HG03039 (cell line): ENCODE measurements around the gene RBM47.
"Not testable (repeated sequence)": the region's sequence is repeated elsewhere in the genome, so short reads cannot be mapped to it uniquely, and the experiment has no call there.

Experiments used
- ATAC-seq: cut with Tn5 transposase; IDR thresholded peaks from one replicate; pipeline ENCODE4 v1.9.1; 2021; ENCODE audit warnings: mild to moderate bottlenecking, moderate library complexity; ENCODE audit not compliant: unreplicated experiment

RBM47 gene

DNA sequence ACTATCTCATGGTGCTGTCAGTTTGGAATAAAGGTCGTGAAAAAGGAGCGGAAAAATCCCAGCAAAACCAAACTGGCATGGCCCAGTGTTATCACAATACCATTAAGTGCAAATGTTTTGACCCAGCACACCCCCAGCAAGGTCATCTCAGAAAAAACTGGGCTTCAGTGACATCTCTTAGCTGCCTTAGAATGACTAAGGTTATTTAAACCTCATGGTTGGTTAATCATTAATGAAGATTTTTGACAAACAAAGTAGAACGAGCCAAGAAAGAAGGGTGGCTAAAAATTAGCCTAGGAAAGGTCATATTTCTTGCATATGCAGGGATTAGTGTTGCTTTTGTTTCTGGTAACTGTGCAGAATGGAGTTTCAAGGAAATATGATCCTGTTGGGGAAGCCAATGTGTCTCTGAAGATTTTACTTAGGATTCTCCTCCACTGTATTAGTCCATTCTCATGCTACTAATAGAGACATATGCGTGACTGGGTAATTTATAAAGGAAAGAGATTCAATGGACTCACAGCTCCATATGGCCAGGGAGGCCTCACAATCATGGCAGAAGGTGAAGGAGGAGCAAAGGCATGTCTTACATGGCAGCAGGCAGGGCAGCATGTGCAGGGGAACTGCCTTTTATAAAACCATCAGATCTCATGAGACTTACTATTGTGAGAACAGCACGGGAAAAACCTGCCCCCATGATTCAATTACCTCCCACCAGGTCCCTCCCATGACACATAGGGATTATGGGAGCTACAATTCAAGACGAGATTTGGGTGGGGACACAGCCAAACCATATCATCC is 211.0 kb downstream of the RBM47 start:
- ATAC-seq = no peak

DNA sequence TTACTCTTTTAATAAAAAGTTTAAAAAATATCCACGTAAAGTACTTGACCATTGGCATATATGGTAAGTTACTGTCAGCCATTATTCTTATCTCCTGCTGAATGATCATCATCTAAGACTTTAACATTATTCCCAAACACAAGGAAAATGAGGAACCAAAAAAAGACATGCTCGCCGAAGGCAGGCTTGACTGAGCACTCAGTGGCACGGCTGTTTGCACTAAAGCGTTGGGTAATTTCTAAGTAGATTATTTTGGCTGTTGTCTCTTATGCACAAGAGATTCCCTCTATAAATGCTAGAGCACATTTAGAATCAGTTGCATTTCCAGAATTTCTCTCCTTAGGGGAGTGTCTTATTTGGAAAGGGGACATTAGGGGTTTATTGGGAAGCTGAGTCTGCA is 211.7 kb downstream of the RBM47 start:
- no peak for ATAC-seq

DNA sequence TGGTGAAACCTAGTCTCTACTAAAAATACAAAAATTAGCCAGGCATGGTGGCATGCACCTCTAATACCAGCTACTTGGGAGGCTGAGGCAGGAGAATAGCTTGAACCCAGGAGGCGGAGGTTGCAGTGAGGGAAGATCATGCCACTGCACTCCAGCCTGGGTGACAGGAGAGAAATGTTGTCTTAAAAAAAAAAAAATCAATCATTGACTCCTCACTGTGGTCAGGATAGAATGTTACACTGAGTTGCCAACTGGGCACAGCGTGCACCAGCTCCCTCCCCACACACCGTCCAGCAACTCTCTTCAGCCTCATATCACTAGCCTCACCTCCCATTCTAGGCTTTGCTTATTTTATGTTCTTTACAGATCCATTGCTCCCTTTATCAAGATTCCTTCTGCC is 215.0 kb downstream of the RBM47 start:
- no peak for ATAC-seq

DNA sequence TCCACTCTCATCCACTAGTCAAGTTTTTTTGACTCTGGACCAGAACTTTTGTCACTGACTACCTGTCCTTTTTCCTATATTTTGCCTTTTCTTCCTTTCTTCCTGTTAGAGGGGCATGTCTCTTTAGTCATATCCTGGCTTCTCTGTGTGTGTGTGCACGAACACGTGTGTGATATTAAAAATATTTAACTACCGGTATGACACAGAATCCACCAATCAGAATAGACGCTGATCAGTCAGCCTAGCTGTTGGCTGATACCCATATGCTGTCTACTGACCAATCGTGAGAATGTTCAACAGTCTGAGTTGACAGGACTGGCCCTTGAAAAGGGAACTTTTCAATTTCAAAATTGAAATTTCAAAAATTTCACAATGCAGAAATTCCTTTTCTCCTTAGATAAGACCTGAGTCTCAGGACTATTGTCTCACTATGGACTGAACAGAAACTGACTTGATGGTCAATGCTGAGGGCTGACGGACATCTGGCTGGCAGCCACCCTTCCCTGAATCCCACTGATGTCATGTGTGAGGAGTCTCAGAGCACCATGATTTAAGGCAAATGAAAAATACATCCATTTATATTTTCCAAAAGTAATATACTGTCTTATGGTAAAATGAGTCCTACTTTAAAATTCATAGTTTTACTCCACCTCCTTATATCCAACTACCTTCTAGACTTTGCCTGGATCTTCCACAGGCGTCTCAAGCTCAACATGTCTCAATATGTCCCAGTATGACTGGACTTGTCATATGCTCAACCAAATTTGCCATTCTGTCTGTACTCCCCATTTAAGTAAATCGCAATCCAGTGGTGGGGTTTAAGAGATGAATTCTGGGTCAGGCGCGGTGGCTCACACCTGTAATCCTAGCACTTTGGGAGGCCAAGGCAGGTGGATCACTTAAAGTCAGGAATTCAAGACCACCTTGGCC is 216.5 kb downstream of the RBM47 start:
- no peak for ATAC-seq

DNA sequence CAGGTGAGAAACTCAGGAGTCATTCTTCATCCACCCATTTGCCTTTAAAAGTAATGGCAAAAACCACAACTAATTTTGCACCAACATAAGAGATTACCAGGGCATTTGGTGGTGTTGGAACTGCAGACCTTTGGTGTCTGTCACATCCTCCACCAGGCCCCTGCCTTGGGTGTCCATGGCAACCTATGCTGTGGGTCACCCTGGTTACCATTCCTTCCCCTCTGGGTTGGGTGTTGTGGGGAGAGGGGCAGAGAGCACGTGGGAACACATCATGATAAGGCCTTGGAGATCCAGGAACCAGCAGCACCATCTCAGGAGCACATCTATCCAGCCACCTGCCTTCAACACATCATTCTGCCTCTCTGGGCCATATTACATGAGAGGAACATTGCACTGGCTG is 217.3 kb downstream of the RBM47 start:
- no peak for ATAC-seq

DNA sequence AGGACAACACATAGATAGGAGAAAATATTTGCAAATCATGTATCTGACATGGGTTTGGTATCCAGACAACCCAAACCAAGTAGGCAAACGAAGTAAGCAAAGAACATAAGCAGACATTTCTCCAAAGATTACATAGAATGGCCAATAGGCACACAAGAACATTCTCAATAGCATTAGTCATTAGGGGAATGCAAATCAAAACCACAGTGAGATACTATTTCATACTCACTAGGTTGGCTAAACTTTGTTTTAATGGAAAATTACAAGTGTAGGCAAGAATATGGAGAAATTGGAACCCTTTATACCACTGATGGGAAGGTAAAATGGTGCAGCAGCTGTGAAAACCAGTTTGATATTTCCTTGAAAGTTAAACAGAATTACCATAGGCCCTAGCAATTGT is 219.8 kb downstream of the RBM47 start:
- ATAC-seq = no peak

DNA sequence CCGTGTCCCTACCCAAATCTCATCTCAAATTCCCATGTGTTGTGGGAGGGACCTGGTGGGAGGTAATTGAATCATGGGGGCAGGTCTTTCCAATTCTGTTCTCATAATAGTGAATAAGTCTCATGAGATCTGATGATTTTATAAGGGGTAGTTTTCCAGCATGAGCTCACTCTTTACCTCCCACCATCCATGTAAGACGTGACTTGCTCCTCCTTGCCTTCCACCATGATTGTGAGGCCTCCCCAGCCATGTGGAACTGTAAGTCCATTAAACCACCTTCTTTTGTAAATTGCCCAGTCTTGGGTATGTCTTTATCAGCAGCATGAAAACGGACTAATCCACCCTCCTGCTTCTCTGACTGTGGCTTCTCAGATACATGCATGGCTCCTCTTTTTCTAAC is 222.2 kb downstream of the RBM47 start:
- not testable (repeated sequence) for ATAC-seq

DNA sequence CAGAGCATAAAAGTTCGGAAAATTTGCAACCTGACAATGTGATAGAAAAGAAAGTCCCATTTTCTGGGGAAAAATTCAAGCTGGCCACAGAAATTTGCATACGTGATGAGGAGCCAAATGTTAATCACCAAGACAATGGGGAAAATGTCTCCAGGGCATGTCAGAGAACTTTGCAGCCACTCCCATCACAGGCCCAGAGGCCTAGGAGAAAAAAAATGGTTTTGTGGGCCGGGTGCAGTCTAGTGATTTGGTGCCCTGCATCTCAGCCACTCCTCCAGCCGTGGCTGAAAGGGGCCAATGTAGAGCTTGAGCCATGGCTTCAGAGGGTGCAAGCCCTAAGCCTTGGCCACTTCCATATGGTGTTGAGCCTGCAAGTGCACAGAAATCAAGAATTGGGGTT is 223.3 kb downstream of the RBM47 start:
- ATAC-seq = no peak

DNA sequence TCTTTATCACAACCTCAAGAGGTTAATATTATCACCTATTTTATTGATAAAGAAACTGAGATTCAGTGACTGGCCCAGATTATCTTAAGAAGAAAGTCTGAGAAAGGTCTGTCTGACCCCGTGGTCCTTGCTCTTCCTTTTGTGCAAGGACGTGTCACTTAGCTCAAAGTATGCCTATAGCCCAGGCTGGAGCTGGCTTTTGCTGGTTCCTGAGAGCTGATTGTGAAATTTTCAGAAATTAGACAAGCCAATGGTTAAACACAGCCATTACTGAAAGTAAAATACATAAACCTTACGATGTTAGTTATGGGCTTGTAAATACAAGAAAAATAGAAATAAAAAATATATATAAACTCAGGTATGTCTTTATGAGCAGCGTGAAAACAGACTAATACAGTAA is 224.5 kb downstream of the RBM47 start:
- ATAC-seq = no peak

DNA sequence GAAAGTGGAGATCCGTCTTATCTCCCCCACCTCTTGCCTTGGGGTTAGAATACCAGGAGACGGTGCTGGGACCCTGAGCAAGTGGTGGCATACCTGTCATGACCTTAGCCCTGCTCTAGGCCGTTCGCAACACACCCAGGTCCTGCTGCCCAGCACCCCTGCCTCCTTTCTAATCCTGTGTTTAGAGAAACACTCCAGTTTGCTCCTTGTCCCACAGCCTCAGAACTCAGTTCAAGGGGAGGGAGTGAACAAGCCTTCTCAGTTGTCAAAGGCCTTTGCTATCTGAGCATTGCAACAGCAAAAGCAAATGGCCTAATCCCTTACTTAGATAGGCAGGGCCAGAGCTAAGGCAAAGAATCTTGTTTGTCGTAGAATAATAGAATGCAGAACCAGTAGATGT is 226.6 kb downstream of the RBM47 start:
- ATAC-seq = no peak

DNA sequence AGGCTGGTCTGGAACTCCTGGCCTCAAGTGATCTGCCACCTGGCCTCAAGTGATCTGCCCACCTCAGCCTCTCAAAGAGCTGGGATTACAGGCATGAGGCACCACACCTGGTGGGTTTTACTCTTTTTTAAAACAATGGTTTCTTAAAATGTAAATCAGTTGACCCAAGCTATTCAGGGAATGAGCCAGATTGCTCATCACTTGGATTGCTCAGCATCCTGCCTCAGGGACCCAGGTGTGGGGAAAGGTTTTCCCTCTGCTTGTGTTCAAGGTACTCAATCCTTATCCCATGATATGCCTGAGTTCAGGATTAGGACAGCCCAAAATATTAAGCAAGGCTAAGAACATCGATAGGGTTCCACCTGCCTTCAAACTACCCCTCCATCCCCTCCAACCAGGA is 227.1 kb downstream of the RBM47 start:
- no peak for ATAC-seq

DNA sequence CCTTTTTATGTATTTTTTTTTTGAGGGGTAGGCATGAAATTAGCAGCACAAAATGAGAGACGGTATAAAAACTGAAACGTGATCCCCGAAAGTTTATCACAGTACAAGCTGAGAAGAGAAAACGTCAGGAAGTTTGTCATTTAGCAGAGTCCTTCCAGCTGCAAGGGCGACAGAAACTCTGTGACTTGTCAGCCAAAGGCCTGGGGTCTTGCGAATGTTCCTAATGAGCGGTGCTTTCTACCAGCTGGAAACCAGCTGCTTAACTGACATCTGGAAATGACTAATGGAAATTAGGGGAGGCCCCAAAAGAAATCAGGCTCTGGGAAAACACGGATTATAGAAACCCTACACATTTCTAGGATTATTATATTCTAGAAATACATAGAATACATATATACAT is 228.0 kb downstream of the RBM47 start:
- no peak for ATAC-seq

DNA sequence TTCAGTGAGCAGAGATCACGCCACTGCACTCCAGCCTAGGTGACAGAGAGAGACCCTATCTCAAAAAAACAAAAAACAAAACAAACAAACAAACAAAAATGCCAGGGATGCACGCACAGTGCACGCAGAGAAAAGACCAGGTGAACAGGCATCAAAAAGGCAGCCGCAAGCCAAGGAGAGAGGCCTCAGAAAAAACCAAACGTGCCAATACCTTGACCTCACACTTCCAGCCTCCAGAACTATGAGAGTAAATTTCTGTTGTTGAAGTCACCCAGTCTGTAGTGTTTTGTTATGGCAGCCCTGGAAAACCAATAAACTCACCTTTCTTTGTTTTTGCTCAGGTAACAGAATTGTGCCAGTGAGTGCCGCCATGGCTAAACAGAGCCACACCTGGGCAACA is 228.6 kb downstream of the RBM47 start:
- ATAC-seq = no peak

DNA sequence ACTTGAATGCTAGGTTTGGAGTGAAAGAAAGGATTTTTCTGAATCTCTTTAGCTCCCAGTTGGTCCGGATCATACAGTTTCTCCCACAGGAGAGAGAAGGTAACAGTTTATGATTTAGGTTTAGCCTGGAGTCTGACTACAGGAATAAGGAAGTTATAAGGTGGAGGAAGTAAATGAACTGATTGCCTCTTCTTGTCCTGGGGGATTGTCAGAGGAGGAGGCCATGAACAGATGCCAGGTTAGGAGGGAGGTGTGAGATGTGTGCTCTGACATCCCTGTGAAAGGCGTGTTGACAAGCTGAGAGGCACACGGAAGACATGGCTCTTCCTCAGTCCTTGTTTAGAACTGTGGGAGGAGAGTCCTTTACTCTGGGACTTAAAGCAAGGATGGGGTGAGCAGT is 230.1 kb downstream of the RBM47 start:
- no peak for ATAC-seq

DNA sequence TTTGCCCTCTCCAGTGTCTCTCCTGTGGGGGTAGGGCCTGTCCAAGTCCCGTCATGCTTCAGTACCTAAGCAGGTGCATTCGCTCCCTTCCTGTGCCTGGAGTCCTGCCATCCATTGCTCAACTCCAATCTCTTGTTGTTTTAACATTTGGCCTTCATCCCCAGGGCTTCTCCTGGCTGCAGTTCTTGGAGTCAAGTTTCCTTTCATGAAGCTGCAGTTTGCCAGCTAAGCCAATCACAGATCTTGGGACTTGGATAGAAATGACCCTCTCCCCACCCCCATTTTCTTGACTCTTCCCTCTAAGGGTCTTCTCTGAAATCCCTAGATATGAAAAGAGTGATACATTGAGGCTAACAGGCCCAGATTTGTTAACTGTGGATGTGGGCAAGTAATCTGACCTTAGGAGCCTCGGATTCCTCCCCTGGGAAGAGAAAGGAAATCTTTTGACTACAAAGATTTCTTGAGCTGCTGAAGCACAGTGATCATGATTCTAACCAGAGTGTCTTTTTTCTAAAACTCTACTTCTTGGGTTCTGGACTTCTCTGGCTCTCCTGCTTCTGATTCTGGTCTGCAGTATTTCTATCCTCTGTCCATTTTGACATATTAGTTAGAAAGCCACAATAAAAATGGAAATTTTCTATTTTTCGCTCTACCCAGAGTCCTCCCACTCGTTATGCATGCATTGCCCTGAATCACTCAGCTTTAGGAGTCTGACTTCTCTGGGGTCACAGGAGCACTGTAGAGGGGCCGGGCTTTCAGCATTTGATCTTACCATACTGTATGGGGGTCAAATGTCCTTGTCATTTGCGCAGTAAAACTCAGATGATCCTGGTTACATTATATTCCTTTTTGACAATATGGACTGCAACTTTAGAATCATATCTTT is 233.5 kb downstream of the RBM47 start:
- no peak for ATAC-seq

DNA sequence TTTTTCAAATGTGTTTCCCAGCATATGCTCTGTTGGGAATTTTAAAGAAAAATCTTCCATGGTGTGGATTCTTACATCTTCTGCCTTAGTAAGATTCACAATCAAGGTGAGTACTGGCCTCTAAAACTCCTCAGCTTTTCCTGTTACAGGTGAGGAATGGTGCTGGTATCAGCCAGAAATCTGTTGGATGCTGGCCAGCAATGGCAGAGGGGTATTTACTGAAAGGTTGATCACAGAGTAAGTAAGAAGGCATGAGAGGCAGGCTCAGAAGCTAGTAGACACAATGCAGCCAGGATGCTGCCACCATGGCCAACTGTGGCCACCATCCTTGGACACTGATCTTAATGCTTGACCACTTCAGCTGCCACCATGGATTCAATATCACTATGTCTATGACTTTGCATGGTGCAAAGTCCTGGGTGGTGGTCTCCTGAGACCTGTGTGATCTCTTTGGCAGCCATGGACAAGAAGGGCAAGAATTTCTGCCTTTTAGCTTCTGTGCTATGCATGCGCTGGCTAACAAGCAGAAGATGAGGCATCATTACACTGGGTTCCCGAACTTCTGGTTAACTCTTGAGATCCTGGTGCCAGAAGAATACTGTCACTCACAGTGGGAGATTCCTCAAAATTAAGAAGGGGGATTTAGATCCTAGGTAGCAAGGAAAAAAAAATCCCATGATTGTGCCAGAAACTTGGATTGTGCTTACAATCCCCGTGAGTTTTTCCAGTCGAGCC is 234.3 kb downstream of the RBM47 start:
- ATAC-seq = no peak

DNA sequence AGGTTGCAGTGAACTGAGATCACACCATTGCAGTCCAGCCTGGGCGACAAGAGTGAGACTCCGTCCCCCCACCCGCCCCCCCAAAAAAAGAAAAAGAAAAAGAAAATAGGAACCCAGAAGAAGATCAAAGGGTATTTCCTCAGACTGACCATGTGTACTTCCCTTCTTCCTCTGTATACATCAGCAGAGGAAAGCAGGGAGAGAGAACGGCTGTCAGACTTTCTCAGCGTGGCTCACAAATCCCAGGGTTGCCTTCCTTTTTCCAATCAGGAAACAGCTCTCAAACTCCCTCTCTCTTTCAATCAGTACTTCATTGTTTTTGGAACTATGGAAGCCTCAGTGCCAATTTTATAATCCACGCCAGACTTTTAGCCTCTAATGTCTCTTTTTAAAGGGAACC is 235.4 kb downstream of the RBM47 start:
- no peak for ATAC-seq

DNA sequence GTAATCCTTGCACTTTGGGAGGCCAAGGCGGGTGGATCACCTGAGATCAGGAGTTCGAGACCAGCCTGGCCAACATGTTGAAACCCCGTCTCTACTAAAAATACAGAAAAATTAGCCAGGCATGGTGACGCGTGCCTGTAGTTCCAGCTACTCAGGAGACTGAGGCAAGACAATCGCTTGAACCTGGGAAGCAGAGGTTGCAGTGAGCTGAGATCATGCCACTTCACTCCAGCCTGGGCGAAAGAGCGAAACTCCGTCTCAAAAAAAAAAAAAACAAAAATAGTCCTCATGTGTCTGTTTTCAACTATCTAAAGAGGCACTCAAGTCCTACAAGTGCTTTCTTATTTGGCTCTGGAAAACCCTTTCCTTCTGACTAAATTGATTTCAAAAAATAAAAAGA is 237.4 kb downstream of the RBM47 start:
- ATAC-seq = not testable (repeated sequence)

DNA sequence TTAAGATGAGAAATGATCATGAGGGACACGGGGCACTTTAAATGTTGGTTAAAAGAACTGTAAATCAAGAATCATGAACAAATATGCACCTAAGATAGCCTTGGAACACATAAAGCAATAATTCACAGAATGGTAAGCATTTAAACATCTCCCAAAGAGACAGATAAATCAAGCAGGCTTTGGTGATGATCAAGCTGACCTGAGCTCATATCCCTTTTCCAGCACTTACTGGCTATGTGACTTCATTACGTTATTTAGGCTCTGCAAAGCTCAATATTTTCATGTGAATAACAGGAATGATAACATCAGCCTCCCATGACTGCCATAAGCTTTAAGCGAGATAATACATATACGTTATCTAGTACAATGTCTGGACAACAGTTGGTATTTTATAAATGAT is 239.7 kb downstream of the RBM47 start:
- no peak for ATAC-seq

DNA sequence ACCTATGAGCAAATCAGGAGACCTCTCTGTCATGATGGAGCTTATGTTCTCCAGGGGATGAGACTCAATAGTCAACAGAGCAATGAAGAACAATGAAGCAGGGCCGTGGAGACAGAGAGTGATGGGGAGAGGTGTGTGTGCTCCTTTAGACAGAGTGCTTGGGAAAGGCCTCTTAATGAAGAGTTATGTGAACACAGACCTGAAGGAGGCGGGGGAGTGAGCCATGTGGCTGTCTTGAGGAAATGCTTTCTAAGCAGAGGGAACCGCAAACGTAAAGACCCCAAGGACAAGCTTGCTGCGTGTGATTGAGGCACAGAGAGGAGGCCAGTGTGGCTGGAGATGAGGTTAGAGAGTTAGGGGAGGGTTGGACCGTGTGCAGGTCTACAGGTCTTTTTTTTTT is 241.4 kb downstream of the RBM47 start:
- no peak for ATAC-seq

DNA sequence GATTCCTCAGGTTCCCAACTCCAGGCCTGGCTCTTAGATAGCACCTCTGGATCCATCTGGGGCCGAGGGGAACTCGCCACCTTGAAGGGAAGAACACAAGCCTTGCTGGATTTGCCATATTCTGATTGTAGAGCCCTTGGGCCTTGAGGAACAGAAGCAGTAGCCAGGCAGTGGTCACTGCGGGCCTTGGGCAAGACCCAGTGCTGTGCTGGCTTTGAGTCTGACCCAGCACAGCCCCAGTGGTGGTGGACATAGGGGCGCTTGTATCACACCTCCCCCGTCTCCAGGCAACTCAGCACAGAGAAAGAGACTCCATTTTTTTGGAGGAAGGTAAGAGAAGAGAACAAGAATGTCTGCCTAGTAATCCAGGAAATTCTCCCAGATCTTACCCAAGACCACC is 249.0 kb downstream of the RBM47 start:
- no peak for ATAC-seq
